K562 (cell line): ENCODE measurements around the gene ZNF462. TPM values are rescaled to one million over a fixed set of nuclear protein-coding genes. Genes with fewer than 3 reads are reported as not detected.

ENCODE experiments used
- ATAC-seq: fragments of 200-7000 bp; cut with Tn5 transposase; 3 replicates; pipeline ENCODE4 v1.9.1; 2020; ENCODE audit warnings: moderate library complexity
- BruUV-seq: library from RNA; stranded (reverse); fragments of 400-500 nt; replicated peaks from 2 replicates; lab custom pipeline; 2021; lab: Mats Ljungman, UMichigan
- CTCF ChIA-PET: fragments of 300-600 bp; formaldehyde crosslinking; extraction: SDS; loops from one replicate; lab custom pipeline; 2021; ENCODE audit warnings: low intra/inter-chr PET ratio; lab: Yijun Ruan, JAX
- POLR2A ChIA-PET: fragments of 300-600, 350-650 bp; sonication (Branson Sonifier 250); formaldehyde crosslinking; extraction: SDS; loops from one replicate; lab custom pipeline; 2021; ENCODE audit warnings: antibody characterized with exemption, inconsistent platforms; lab: Yijun Ruan, JAX
- DNase-seq, 4 experiments: peaks; one replicate each; pipeline versions ENCODE4 v3.0.0 to v3.0.0-alpha.2; 2011 to 2018; ENCODE audit warnings: low spot score in 3 of 4, mixed read lengths in 3 of 4; ENCODE audit errors: extremely low read depth in 1 of 4
- FAIRE-seq: peaks from 2 replicates; lab custom pipeline; 2011; peaks lifted over from hg19 to GRCh38; lab: Jason Lieb, UNC
- H2AFZ ChIP-seq: 2 replicates; pipeline ENCODE4 v1.6.0; 2011; ENCODE audit warnings: low read depth, low read length, control low read depth, inconsistent platforms
- H3K27ac ChIP-seq: fragments of 200-600 bp; 3 replicates; pipeline ENCODE4 v1.8.0; 2011; ENCODE audit warnings: low read depth, mild to moderate bottlenecking, control low read depth, inconsistent platforms, low read length, moderate library complexity, mixed read lengths; ENCODE audit errors: extremely low read depth
- H3K27me3 ChIP-seq, 2 experiments: fragments of 300-600 bp in 1 of 2; 2 replicates in 1 of 2; 3 replicates in 1 of 2; pipeline versions ENCODE4 v1.6.0 to v1.8.0; 2011; ENCODE audit warnings: inconsistent platforms in 2 of 2, low read length in 2 of 2, mild to moderate bottlenecking in 1 of 2, mixed read lengths in 1 of 2, moderate library complexity in 1 of 2; ENCODE audit not compliant: control insufficient read depth in 2 of 2, insufficient read depth in 2 of 2
- H3K36me3 ChIP-seq: fragments of 300-600 bp; 3 replicates; pipeline ENCODE4 v1.8.0; 2011; ENCODE audit warnings: mild to moderate bottlenecking, low read length, inconsistent platforms; ENCODE audit not compliant: control insufficient read depth, insufficient read depth
- H3K4me1 ChIP-seq, 2 experiments: fragments of 200-600 bp in 1 of 2; replicated peaks in 1 of 2; 2 replicates in 1 of 2; 3 replicates in 1 of 2; pipeline versions ENCODE4 v1.5.1 to v1.8.0; 2011; ENCODE audit warnings: inconsistent platforms in 2 of 2, low read length in 2 of 2, mild to moderate bottlenecking in 1 of 2, mixed read lengths in 1 of 2, moderate library complexity in 1 of 2; ENCODE audit not compliant: control insufficient read depth in 2 of 2, insufficient read depth in 2 of 2
- H3K4me2 ChIP-seq: 2 replicates; pipeline ENCODE4 v1.6.1; 2011; ENCODE audit warnings: low read length, control low read depth, inconsistent platforms, mixed read lengths; ENCODE audit not compliant: insufficient read depth
- H3K4me3 ChIP-seq: fragments of 200-600 bp; sonication (generic), shearing (Covaris generic); 2 replicates; pipeline ENCODE4 v1.5.1; 2016; ENCODE audit warnings: control low read depth, inconsistent platforms
- H3K79me2 ChIP-seq: fragments of 200-600 bp; 3 replicates; pipeline ENCODE4 v1.8.0; 2011; ENCODE audit warnings: low read length, inconsistent platforms; ENCODE audit not compliant: control insufficient read depth, insufficient read depth
- H3K9ac ChIP-seq, 2 experiments: 2 replicates each; pipeline versions ENCODE4 v1.6.0 to v1.6.1; 2011; ENCODE audit warnings: low read depth in 2 of 2, low read length in 2 of 2, control low read depth in 1 of 2, inconsistent platforms in 1 of 2, mild to moderate bottlenecking in 1 of 2, mixed read lengths in 1 of 2; ENCODE audit not compliant: insufficient read depth in 1 of 2
- H3K9me1 ChIP-seq: one replicate; pipeline ENCODE4 v1.6.0; 2011; ENCODE audit warnings: inconsistent platforms, mild to moderate bottlenecking, low read length, moderate library complexity; ENCODE audit not compliant: control insufficient read depth, insufficient read depth
- H3K9me3 ChIP-seq: replicated peaks from 2 replicates; pipeline ENCODE4 v1.5.1; 2011; ENCODE audit warnings: low read depth, low read length, inconsistent platforms; ENCODE audit not compliant: control insufficient read depth, insufficient read depth
- H4K20me1 ChIP-seq: replicated peaks from 2 replicates; pipeline ENCODE4 v1.6.1; 2011; ENCODE audit warnings: low read length, inconsistent platforms, mixed read lengths; ENCODE audit not compliant: control insufficient read depth, insufficient read depth
- BRF1 ChIP-seq: IDR thresholded peaks from 3 replicates; pipeline ENCODE4 v1.6.1; 2011; ENCODE audit warnings: borderline replicate concordance, mild to moderate bottlenecking; ENCODE audit not compliant: insufficient read length; ENCODE audit errors: extremely low read depth
- CBFB ChIP-seq: sonication (generic); formaldehyde crosslinking; IDR thresholded peaks from 2 replicates; pipeline ENCODE4 v1.4.0; 2020; ENCODE audit warnings: mild to moderate bottlenecking, missing genetic modification reagents
- CHD1 ChIP-seq: fragments of 200-600 bp; sonication (generic); IDR thresholded peaks from one replicate; pipeline ENCODE4 v1.6.1; 2012; ENCODE audit warnings: mild to moderate bottlenecking, moderate library complexity, low read length, inconsistent platforms
- EP400 ChIP-seq: fragments of 450-650 bp; IDR thresholded peaks from 2 replicates; pipeline ENCODE4 v1.6.1; 2017; ENCODE audit warnings: antibody characterized with exemption, mild to moderate bottlenecking, moderate library complexity
- FUS ChIP-seq: fragments of 200-400 bp; formaldehyde crosslinking; optimal IDR thresholded peaks from 2 replicates; pipeline ENCODE3; 2017; ENCODE audit warnings: low read depth, low read length
- IRF2 ChIP-seq: sonication (generic); formaldehyde crosslinking; IDR thresholded peaks from 2 replicates; pipeline ENCODE4 v1.8.1; 2022; ENCODE audit warnings: mild to moderate bottlenecking, missing genetic modification reagents
- KDM2B ChIP-seq: fragments of 250-450 bp; sonication (Bioruptor Pico); IDR thresholded peaks from 2 replicates; pipeline ENCODE4 v1.8.0; 2021; ENCODE audit warnings: mild to moderate bottlenecking, moderate library complexity
- MCM2 ChIP-seq: fragments of 450-650 bp; IDR thresholded peaks from 2 replicates; pipeline ENCODE4 v1.6.1; 2017; ENCODE audit warnings: low read depth, mild to moderate bottlenecking
- NCOA1 ChIP-seq: fragments of 450-650 bp; IDR thresholded peaks from 2 replicates; pipeline ENCODE4 v1.6.1; 2016; ENCODE audit warnings: low read depth
- RNF2 ChIP-seq: sonication (generic); IDR thresholded peaks from 2 replicates; pipeline ENCODE4 v1.6.1; 2016
- SFPQ ChIP-seq: fragments of 200-400 bp; formaldehyde crosslinking; IDR thresholded peaks from 2 replicates; pipeline ENCODE4 v1.6.1; 2017; ENCODE audit warnings: mild to moderate bottlenecking, low read depth, low read length, moderate library complexity
- SOX6 ChIP-seq: fragments of 450-650 bp; IDR thresholded peaks from 2 replicates; pipeline ENCODE4 v1.6.1; 2014; ENCODE audit warnings: mild to moderate bottlenecking
- SREBF1 ChIP-seq: fragments of 150-350 bp; IDR thresholded peaks from 2 replicates; pipeline ENCODE4 v1.6.1; 2014; ENCODE audit warnings: antibody characterized with exemption, low read depth, low read length, borderline replicate concordance
- TCF3 ChIP-seq: sonication (generic); formaldehyde crosslinking; IDR thresholded peaks from 2 replicates; pipeline ENCODE4 v1.4.0; 2020; ENCODE audit warnings: mild to moderate bottlenecking, missing genetic modification reagents
- TRIM28 ChIP-seq: fragments of 450-650 bp; IDR thresholded peaks from 2 replicates; pipeline ENCODE4 v1.6.1; 2017
- YBX1 ChIP-seq: fragments of 450-650 bp; IDR thresholded peaks from 2 replicates; pipeline ENCODE4 v1.7.1; 2016; ENCODE audit warnings: mild to moderate bottlenecking
- ZNF134 ChIP-seq: fragments of 250-450 bp; sonication (Bioruptor Pico); conservative IDR thresholded peaks from 2 replicates; pipeline ENCODE4 v1.4.0; 2020
- WGBS: fragments of 100-300 bp; shearing (Covaris generic); methylation state at CpG from one replicate; pipeline ENCODE4 v1.1.6; 2016; ENCODE audit warnings: low coverage, mixed read lengths; ENCODE audit not compliant: insufficient coverage; ENCODE audit errors: missing lambda C conversion rate; 5-methylcytosine and 5-hydroxymethylcytosine counted together
- in situ Hi-C: fragments of 300-500 bp; cut with MboI; formaldehyde crosslinking; loops from 4 replicates; pipeline ENCODE4 v1.15.0; 2018; ENCODE audit warnings: inconsistent platforms, mixed read lengths
- intact Hi-C: fragments of 100-400 bp; cut with micrococcal nuclease; formaldehyde crosslinking; loops from 2 replicates; pipeline ENCODE4 v1.14.2; 2022
- polyA plus RNA-seq, 8 experiments: library from polyadenylated mRNA; depleted of rRNA in 4 of 8; stranded (reverse) in 5 of 8; unstranded in 3 of 8; fragments of >200 nt; fragmentation: Nextera tagmentation in 2 of 8; fragmentation: Illumina TruSeq in 1 of 8; extraction: Ambion mirVana in 2 of 8; extraction: Trizol in 1 of 8; gene quantifications; 2 replicates each; pipeline versions ENCODE4 v1.2.1 to v1.2.3, GENCODE V29; 2011 to 2014; ENCODE audit warnings: inconsistent platforms in 1 of 8, missing spikeins in 1 of 8
- total RNA-seq, 7 experiments: library from RNA; depleted of rRNA in 6 of 7; stranded (reverse); fragments of >200 nt in 6 of 7; fragmentation: Illumina TruSeq in 2 of 7; extraction: Trizol in 2 of 7; gene quantifications; 2 replicates each; pipeline versions ENCODE4 v1.2.1 to v1.2.3, GENCODE V29; 2011 to 2021; ENCODE audit warnings: low replicate concordance in 1 of 7

The ZNF462 gene
- total and polyA plus RNA-seq, 9 of the 15 experiments (the other 6 are each of a cell fraction or from before 2014, with no cell fraction given) = 0.20 TPM; not detected in 8

GRCh38 chr9:106872641-106873040 lies 9.7 kb downstream of the ZNF462 start:
- intact Hi-C loops = no loop called here
- Histone ChIP-seq H3K9me1 (no peaks in the 10 kb centered on the region), H3K36me3 (no peaks in the 10 kb centered on the region), H4K20me1 (no peaks in the 10 kb centered on the region), H3K9me3 (no peaks in the 10 kb centered on the region), H3K27me3 (no peaks in the 10 kb centered on the region), H3K27ac (no peak overlapping the region), H3K4me1 (no peaks in the 10 kb centered on the region), H3K4me3 (no peak overlapping the region), H3K79me2 (no peaks in the 10 kb centered on the region), H3K9ac (no peak overlapping the region), H3K4me2 (no peak overlapping the region), H2AFZ (no peak overlapping the region)
- POLR2A ChIA-PET = no interaction called here
- DNase-seq (no peak), FAIRE-seq (no peak), ATAC-seq (no peak)
- BruUV-seq = no TSS peak
- TF ChIP-seq TCF3 (CRISPR knock-in tag) = no peak
- no peak for TF ChIP-seq YBX1
- no peak for TF ChIP-seq TRIM28
- no peak for TF ChIP-seq BRF1
- TF ChIP-seq SOX6 = no peak
- TF ChIP-seq SFPQ = no peak
- no peak for TF ChIP-seq CBFB (CRISPR knock-in tag)
- no peak for TF ChIP-seq IRF2 (CRISPR knock-in tag)
- TF ChIP-seq NCOA1 = no peak
- no peak for TF ChIP-seq EP400
- TF ChIP-seq KDM2B = no peak
- no peak for TF ChIP-seq RNF2
- no peak for TF ChIP-seq FUS
- no peak for TF ChIP-seq ZNF134 (CRISPR knock-in tag)
- no peak for TF ChIP-seq CHD1
- TF ChIP-seq SREBF1 = no peak
- TF ChIP-seq MCM2 = no peak
- 2% methylated on average over 5 of the region's 5 CpGs for WGBS
- CTCF ChIA-PET = no interaction called here
- in situ Hi-C loops = no loop called here
